Neural progenitor cell (in vitro differentiated cells): ENCODE data around the gene ABCC9. TPM values are rescaled to one million over a fixed set of nuclear protein-coding genes. Genes with fewer than 3 reads are reported as not detected.
"Not testable (repeated sequence)": the region's sequence is repeated elsewhere in the genome, so short reads cannot be mapped to it uniquely, and the experiment has no call there.

ENCODE experiments used
- DNase-seq: peaks from one replicate; pipeline ENCODE4 v3.0.0-alpha.2; 2016; ENCODE audit warnings: low spot score
- H2AFZ ChIP-seq: fragments of 200-600 bp; sonication (generic); replicated peaks from 2 replicates; pipeline ENCODE4 v1.6.1; 2016; ENCODE audit warnings: antibody characterized with exemption
- H3F3A ChIP-seq: fragments of 200-600 bp; sonication (generic); 2 replicates; pipeline ENCODE4 v1.6.1; 2016; ENCODE audit warnings: antibody characterized with exemption, low read depth
- H3K27ac ChIP-seq: fragments of 200-600 bp; sonication (generic); 2 replicates; pipeline ENCODE4 v1.5.1; 2016; ENCODE audit warnings: mild to moderate bottlenecking
- H3K27me3 ChIP-seq: fragments of 200-600 bp; sonication (generic); 2 replicates; pipeline ENCODE4 v1.6.1; 2016; ENCODE audit warnings: mild to moderate bottlenecking, moderate library complexity
- H3K36me3 ChIP-seq: fragments of 200-600 bp; sonication (generic); 2 replicates; pipeline ENCODE4 v1.5.1; 2016
- H3K4me1 ChIP-seq: fragments of 200-600 bp; sonication (generic); 2 replicates; pipeline ENCODE4 v1.6.1; 2016; ENCODE audit warnings: mixed run types
- H3K4me2 ChIP-seq: fragments of 200-600 bp; sonication (generic); 2 replicates; pipeline ENCODE4 v1.6.1; 2016
- H3K4me3 ChIP-seq: fragments of 200-600 bp; sonication (generic); 2 replicates; pipeline ENCODE4 v1.5.1; 2016
- H3K79me2 ChIP-seq: fragments of 200-600 bp; sonication (generic); 2 replicates; pipeline ENCODE4 v1.6.1; 2016; ENCODE audit warnings: low read depth
- H3K9ac ChIP-seq: fragments of 200-600 bp; sonication (generic); 2 replicates; pipeline ENCODE4 v1.6.1; 2016
- H3K9me3 ChIP-seq: fragments of 200-600 bp; sonication (generic); 2 replicates; pipeline ENCODE4 v1.5.1; 2016; ENCODE audit warnings: low read depth
- H4K20me1 ChIP-seq: fragments of 200-600 bp; sonication (generic); 2 replicates; pipeline ENCODE4 v1.6.1; 2016; ENCODE audit warnings: low read depth
- H3K27ac Mint-ChIP-seq: 3 replicates; pipeline ENCODE4 v1.8.0; 2021; ENCODE audit warnings: mixed read lengths
- H3K27me3 Mint-ChIP-seq: 2 replicates; pipeline ENCODE4 v1.8.0; 2022; ENCODE audit warnings: low read depth, mild to moderate bottlenecking, inconsistent platforms, moderate library complexity, mixed read lengths; ENCODE audit not compliant: insufficient read depth
- H3K36me3 Mint-ChIP-seq: 3 replicates; pipeline ENCODE4 v1.8.0; 2021; ENCODE audit warnings: mixed read lengths
- H3K4me1 Mint-ChIP-seq: 3 replicates; pipeline ENCODE4 v1.8.0; 2021; ENCODE audit warnings: mixed read lengths
- H3K4me3 Mint-ChIP-seq: 3 replicates; pipeline ENCODE4 v1.8.0; 2021; ENCODE audit warnings: mild to moderate bottlenecking, moderate library complexity, mixed read lengths
- H3K9me3 Mint-ChIP-seq: 3 replicates; pipeline ENCODE4 v1.8.0; 2020; ENCODE audit warnings: mixed read lengths
- CTCF ChIP-seq: fragments of 200-600 bp; sonication (generic); IDR thresholded peaks from 2 replicates; pipeline ENCODE4 v1.5.1; 2017; ENCODE audit warnings: antibody characterized with exemption, mild to moderate bottlenecking
- EZH2 ChIP-seq: fragments of 200-600 bp; sonication (generic); IDR thresholded peaks from 2 replicates; pipeline ENCODE4 v1.6.1; 2017; ENCODE audit warnings: antibody characterized with exemption, mild to moderate bottlenecking, moderate library complexity
- EZH2phosphoT487 ChIP-seq: fragments of 200-600 bp; sonication (generic); IDR thresholded peaks from 2 replicates; pipeline ENCODE4 v1.6.1; 2017; ENCODE audit warnings: antibody characterized with exemption
- total RNA-seq: library from RNA; depleted of rRNA; stranded (reverse); fragments of >200 nt; gene quantifications from 2 replicates; pipeline ENCODE4 v1.2.3, GENCODE V29; 2015; ENCODE audit warnings: low replicate concordance

Gene ABCC9
- total RNA-seq, 1 donor from 2014 or later = not detected

GRCh38 chr12:21788089-21788983 is 152.9 kb downstream of the ABCC9 start:
- Mint-ChIP-seq H3K9me3 (peaks cover 9% of the 10 kb centered on the region), H3K27me3 (peaks cover 4% of the 10 kb centered on the region), H3K4me3 (no peak overlapping the region), H3K36me3 (no peaks in the 10 kb centered on the region), H3K27ac (no peak overlapping the region), H3K4me1 (no peaks in the 10 kb centered on the region)
- no peak overlapping the region for H3K4me3 ChIP-seq
- H3K9ac ChIP-seq = no peak overlapping the region
- H3F3A ChIP-seq = no peaks in the 10 kb centered on the region
- no peak overlapping the region for H3K27ac ChIP-seq
- no peak overlapping the region for H3K4me2 ChIP-seq
- no peaks in the 10 kb centered on the region for H3K27me3 ChIP-seq
- no peaks in the 10 kb centered on the region for H4K20me1 ChIP-seq
- H3K9me3 ChIP-seq = no peaks in the 10 kb centered on the region
- DNase-seq = no peak
- TF ChIP-seq CTCF = no peak
- no peak for TF ChIP-seq EZH2phosphoT487
- TF ChIP-seq EZH2 = no peak
- H3K4me1 ChIP-seq = no peaks in the 10 kb centered on the region
- H2AFZ ChIP-seq = no peak overlapping the region
- H3K79me2 ChIP-seq = no peaks in the 10 kb centered on the region
- no peaks in the 10 kb centered on the region for H3K36me3 ChIP-seq

GRCh38 chr12:21786041-21786531 is 155.1 kb downstream of the ABCC9 start:
- Mint-ChIP-seq H3K27ac (no peak overlapping the region), H3K36me3 (no peaks in the 10 kb centered on the region), H3K4me1 (no peaks in the 10 kb centered on the region), H3K27me3 (peaks cover 4% of the 10 kb centered on the region), H3K4me3 (no peak overlapping the region), H3K9me3 (peaks cover 8% of the 10 kb centered on the region)
- Histone ChIP-seq H3K9me3 (no peaks in the 10 kb centered on the region), H3K27me3 (no peaks in the 10 kb centered on the region), H3K4me1 (no peaks in the 10 kb centered on the region), H4K20me1 (no peaks in the 10 kb centered on the region), H3K36me3 (no peaks in the 10 kb centered on the region), H3K4me3 (no peak overlapping the region), H3K9ac (no peak overlapping the region), H3K27ac (no peak overlapping the region), H2AFZ (no peak overlapping the region), H3K79me2 (no peaks in the 10 kb centered on the region), H3F3A (no peaks in the 10 kb centered on the region), H3K4me2 (no peak overlapping the region)
- TF ChIP-seq CTCF (no peak), EZH2phosphoT487 (no peak), EZH2 (no peak)
- no peak for DNase-seq

DNA sequence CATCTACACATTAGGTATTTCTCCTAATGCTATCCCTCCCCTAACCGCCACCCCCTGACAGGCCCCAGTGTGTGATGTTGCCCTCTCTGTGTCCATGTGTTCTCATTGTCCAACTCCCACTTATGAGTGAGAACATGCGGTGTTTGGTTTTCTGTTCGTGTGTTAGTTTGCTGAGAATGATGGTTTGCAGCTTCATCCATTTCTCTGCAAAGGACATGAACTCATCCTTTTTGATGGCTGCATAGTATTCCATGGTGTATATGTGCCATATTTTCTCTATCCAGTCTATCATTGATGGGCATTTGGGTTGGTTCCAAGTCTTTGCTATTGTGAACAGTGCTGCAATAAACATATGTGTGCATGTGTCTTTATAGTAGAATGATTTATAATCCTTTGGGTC is 158.5 kb downstream of the ABCC9 start:
- not testable (repeated sequence) for H3F3A ChIP-seq

GRCh38 chr12:21780786-21781185 is 160.4 kb downstream of the ABCC9 start:
- DNase-seq = no peak
- no peak overlapping the region for H3K4me3 Mint-ChIP-seq
- no peak for TF ChIP-seq CTCF
- no peak for TF ChIP-seq EZH2
- no peak for TF ChIP-seq EZH2phosphoT487
- peaks cover 2% of the 10 kb centered on the region for H3K9me3 Mint-ChIP-seq
- no peaks in the 10 kb centered on the region for H3K79me2 ChIP-seq
- peaks cover 5% of the 10 kb centered on the region for H3K4me1 Mint-ChIP-seq
- no peaks in the 10 kb centered on the region for H3K36me3 Mint-ChIP-seq
- no peaks in the 10 kb centered on the region for H3K9me3 ChIP-seq
- no peak overlapping the region for H3K4me3 ChIP-seq
- H3K36me3 ChIP-seq = no peaks in the 10 kb centered on the region
- no peaks in the 10 kb centered on the region for H3K4me1 ChIP-seq
- no peaks in the 10 kb centered on the region for H4K20me1 ChIP-seq
- H3K27me3 Mint-ChIP-seq = no peaks in the 10 kb centered on the region
- H3K9ac ChIP-seq = no peak overlapping the region
- no peaks in the 10 kb centered on the region for H3F3A ChIP-seq
- no peak overlapping the region for H2AFZ ChIP-seq
- no peak overlapping the region for H3K4me2 ChIP-seq
- peaks cover 26% of the 10 kb centered on the region for H3K27me3 ChIP-seq
- H3K27ac ChIP-seq = no peak overlapping the region
- H3K27ac Mint-ChIP-seq = no peak overlapping the region

More for the DNA sequence above, 158.5 kb downstream of the ABCC9 start:
- H3K79me2 ChIP-seq, H3K27me3 ChIP-seq, H3K36me3 ChIP-seq, H3K9me3 Mint-ChIP-seq, H3K4me3 Mint-ChIP-seq, H2AFZ ChIP-seq, H4K20me1 ChIP-seq, H3K4me3 ChIP-seq, DNase-seq, H3K9ac ChIP-seq, H3K4me1 Mint-ChIP-seq, H3K36me3 Mint-ChIP-seq, H3K27ac Mint-ChIP-seq, H3K27ac ChIP-seq, H3K27me3 Mint-ChIP-seq, H3K4me1 ChIP-seq, H3K9me3 ChIP-seq, H3K4me2 ChIP-seq: not testable (repeated sequence)
